ENCODE results near the gene HHIPL1.

HHIPL1 gene

GRCh38 chr14:99678198-99678597 lies 33.3 kb downstream of the HHIPL1 start:
- Histone ChIP-seq H3K4me1 (ENCODE audit: control insufficient read depth, insufficient read depth, low read length, poor library complexity, severe bottlenecking) (peaks cover 4% of the 10 kb centered on the region), H3K27ac (ENCODE audit: low read depth, low read length, severe bottlenecking) (no peak overlapping the region), H3K4me3 (ENCODE audit: extremely low read depth, insufficient read depth, low read length, poor library complexity, severe bottlenecking) (no peak overlapping the region), H3K9me3 (ENCODE audit: control insufficient read depth, low read length) (peaks cover 25% of the 10 kb centered on the region), H3K36me3 (ENCODE audit: control insufficient read depth, insufficient read depth, low read length) (no peaks in the 10 kb centered on the region)
- 94 to 100% methylated on average over 2 to 3 of the region's 6 CpGs for WGBS, 2 experiments (ENCODE audit: insufficient coverage in 2 of 2)

DNA sequence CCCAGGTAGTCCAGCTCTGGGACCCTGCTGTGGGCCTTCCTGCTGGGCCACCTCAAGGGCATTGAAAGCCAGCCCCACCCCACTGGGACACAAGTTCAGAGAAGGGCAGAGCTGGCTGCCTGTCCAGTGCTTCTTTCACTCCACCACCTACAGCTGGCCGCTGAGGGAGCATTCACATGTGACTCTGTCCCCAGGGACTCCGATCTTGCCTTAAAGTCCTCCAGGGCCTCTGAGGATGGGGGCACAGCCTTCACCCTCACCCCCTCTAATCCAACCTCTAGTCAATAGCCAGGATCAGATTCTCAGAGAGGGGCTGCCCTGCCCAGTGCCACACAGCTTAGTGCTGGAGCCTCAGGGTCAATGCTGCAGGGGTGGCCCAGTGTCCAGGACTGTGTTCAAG lies 34.2 kb downstream of the HHIPL1 start:
- H3K27ac ChIP-seq (ENCODE audit: low read depth, low read length, severe bottlenecking) = no peak overlapping the region
- WGBS, 2 experiments (ENCODE audit: insufficient coverage in 2 of 2) = 100% methylated on average over 1 to 2 of the region's 2 CpGs
- H3K4me1 ChIP-seq (ENCODE audit: control insufficient read depth, insufficient read depth, low read length, poor library complexity, severe bottlenecking) = peaks cover 4% of the 10 kb centered on the region
- no peaks in the 10 kb centered on the region for H3K36me3 ChIP-seq (ENCODE audit: control insufficient read depth, insufficient read depth, low read length)
- peaks cover 25% of the 10 kb centered on the region for H3K9me3 ChIP-seq (ENCODE audit: control insufficient read depth, low read length)
- H3K4me3 ChIP-seq (ENCODE audit: extremely low read depth, insufficient read depth, low read length, poor library complexity, severe bottlenecking) = no peak overlapping the region

GRCh38 chr14:99679543-99679942 lies 34.6 kb downstream of the HHIPL1 start:
- H3K27ac ChIP-seq (ENCODE audit: low read depth, low read length, severe bottlenecking) = no peak overlapping the region
- H3K4me1 ChIP-seq (ENCODE audit: control insufficient read depth, insufficient read depth, low read length, poor library complexity, severe bottlenecking) = peaks cover 4% of the 10 kb centered on the region
- peaks cover 25% of the 10 kb centered on the region for H3K9me3 ChIP-seq (ENCODE audit: control insufficient read depth, low read length)
- no peak overlapping the region for H3K4me3 ChIP-seq (ENCODE audit: extremely low read depth, insufficient read depth, low read length, poor library complexity, severe bottlenecking)
- no peaks in the 10 kb centered on the region for H3K36me3 ChIP-seq (ENCODE audit: control insufficient read depth, insufficient read depth, low read length)
- 90 to 95% methylated on average over 8 of the region's 8 CpGs for WGBS, 2 experiments (ENCODE audit: insufficient coverage in 2 of 2)

GRCh38 chr14:99679996-99680395 lies 35.1 kb downstream of the HHIPL1 start:
- Histone ChIP-seq H3K4me1 (ENCODE audit: control insufficient read depth, insufficient read depth, low read length, poor library complexity, severe bottlenecking) (peaks cover 4% of the 10 kb centered on the region), H3K4me3 (ENCODE audit: extremely low read depth, insufficient read depth, low read length, poor library complexity, severe bottlenecking) (no peak overlapping the region), H3K27ac (ENCODE audit: low read depth, low read length, severe bottlenecking) (no peak overlapping the region), H3K9me3 (ENCODE audit: control insufficient read depth, low read length) (peaks cover 25% of the 10 kb centered on the region), H3K36me3 (ENCODE audit: control insufficient read depth, insufficient read depth, low read length) (no peaks in the 10 kb centered on the region)
- WGBS, 2 experiments (ENCODE audit: insufficient coverage in 2 of 2) = 88 to 92% methylated on average over 2 to 3 of the region's 5 CpGs

DNA sequence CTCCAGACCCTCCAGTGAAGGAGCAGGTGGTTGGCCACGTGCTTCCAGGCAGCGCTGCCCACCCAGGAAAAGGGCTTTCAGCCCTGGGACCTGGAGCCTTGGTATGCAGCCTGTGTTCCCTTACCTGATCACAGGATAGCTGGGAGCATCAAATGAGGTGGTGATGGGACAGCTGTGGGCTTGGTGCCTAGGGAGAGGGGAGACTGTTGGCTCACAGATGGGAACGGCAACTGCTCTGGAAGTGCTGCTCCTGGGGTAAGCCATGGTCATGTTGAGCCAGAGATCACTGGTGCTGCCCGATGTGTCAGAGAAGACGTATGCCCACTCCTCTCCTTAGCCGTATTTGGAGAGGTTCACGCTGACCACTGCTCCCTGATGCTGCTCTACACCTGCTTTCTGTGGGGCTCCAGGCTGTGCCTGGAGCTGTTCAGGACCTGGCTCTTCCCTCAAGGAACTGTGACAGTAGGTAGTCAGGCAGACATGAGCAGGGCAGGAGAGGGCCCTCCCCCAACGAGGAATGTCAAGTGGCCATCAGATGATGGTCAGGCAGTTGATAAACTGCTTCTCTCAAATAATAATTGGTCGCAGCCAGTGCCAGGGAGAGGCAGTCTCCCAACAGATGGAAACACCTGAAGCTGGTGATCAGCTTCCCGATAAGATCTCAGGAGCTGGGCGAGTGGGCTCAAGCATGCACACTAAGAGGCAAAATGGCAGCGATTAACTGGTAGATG lies 36.3 kb downstream of the HHIPL1 start:
- H3K27ac ChIP-seq (ENCODE audit: low read depth, low read length, severe bottlenecking) = no peak overlapping the region
- no peak overlapping the region for H3K4me3 ChIP-seq (ENCODE audit: extremely low read depth, insufficient read depth, low read length, poor library complexity, severe bottlenecking)
- H3K4me1 ChIP-seq (ENCODE audit: control insufficient read depth, insufficient read depth, low read length, poor library complexity, severe bottlenecking) = peaks cover 4% of the 10 kb centered on the region
- no peaks in the 10 kb centered on the region for H3K36me3 ChIP-seq (ENCODE audit: control insufficient read depth, insufficient read depth, low read length)
- WGBS, 2 experiments (ENCODE audit: insufficient coverage in 2 of 2) = 91 to 93% methylated on average over 12 of the region's 12 CpGs
- peaks cover 25% of the 10 kb centered on the region for H3K9me3 ChIP-seq (ENCODE audit: control insufficient read depth, low read length)

DNA sequence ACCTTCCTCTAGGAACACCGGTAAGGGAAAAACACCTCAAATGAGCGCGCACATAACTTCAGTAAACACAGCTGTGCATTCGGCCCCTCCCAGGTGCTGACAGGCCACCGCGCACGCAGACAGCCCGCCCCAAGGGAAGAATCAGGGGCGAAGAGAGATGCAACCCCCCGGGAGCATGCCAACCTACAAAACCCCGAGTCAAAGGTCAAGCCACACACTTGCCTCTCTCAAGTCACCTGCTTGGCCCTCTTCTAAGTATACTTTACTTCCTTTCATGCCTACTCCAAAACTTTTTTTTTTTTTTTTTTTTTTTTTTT lies 36.9 kb downstream of the HHIPL1 start:
- 95 to 97% methylated on average over 5 to 11 of the region's 11 CpGs for WGBS, 2 experiments (ENCODE audit: insufficient coverage in 2 of 2)
- H3K27ac ChIP-seq (ENCODE audit: low read depth, low read length, severe bottlenecking) = no peak overlapping the region
- peaks cover 2% of the 10 kb centered on the region for H3K4me1 ChIP-seq (ENCODE audit: control insufficient read depth, insufficient read depth, low read length, poor library complexity, severe bottlenecking)
- H3K36me3 ChIP-seq (ENCODE audit: control insufficient read depth, insufficient read depth, low read length) = no peaks in the 10 kb centered on the region
- no peak overlapping the region for H3K4me3 ChIP-seq (ENCODE audit: extremely low read depth, insufficient read depth, low read length, poor library complexity, severe bottlenecking)
- H3K9me3 ChIP-seq (ENCODE audit: control insufficient read depth, low read length) = peaks cover 25% of the 10 kb centered on the region

DNA sequence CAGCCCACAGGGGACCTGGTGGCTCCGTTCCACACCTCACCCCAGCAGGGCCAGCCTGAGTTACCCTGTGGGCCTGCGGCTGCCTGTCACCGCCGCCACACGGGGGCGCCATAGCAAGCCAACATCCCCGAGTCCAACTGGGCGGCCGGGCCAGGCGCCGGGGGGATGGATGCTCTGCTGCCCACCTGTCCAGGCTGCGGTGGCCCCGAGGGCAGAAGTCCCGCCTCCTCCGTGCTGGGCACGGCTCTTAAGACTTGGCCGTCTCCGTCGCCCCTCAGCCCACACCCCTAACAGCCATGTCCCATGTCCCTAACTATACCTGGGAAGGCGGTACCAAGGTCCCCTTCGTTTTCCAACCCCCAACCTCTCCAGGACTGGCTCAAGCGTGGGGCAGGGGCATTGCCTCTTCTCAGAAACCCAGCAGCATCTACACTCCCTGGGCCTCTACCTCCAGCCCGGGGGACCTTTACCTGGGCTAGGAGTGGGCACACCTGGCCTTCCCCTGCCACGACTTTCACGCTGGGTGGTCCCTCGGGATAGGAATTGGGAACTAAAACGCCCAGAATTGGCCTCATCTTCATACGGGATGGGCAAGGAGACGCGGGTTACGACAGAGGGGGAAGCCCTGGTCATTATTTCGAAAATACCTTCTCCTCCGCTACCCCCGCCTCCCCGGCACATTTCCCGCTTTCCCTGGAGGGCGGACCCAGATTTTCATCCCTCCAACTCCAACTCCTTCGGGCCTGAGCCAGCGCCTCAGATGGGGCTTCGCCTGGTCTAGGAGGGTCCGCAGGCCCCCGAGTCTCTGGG lies 38.1 kb downstream of the HHIPL1 start:
- Histone ChIP-seq H3K36me3 (ENCODE audit: control insufficient read depth, insufficient read depth, low read length) (no peaks in the 10 kb centered on the region), H3K4me3 (ENCODE audit: extremely low read depth, insufficient read depth, low read length, poor library complexity, severe bottlenecking) (peak overlapping the region; percentile 65), H3K9me3 (ENCODE audit: control insufficient read depth, low read length) (peaks cover 12% of the 10 kb centered on the region), H3K27ac (ENCODE audit: low read depth, low read length, severe bottlenecking) (peak overlapping the region; percentile 47), H3K4me1 (ENCODE audit: control insufficient read depth, insufficient read depth, low read length, poor library complexity, severe bottlenecking) (no peaks in the 10 kb centered on the region)
- 3% methylated on average over 32 to 39 of the region's 42 CpGs for WGBS, 2 experiments (ENCODE audit: insufficient coverage in 2 of 2)

GRCh38 chr14:99683619-99684409 lies 38.9 kb downstream of the HHIPL1 start, which contains the start of gene CYP46A1:
Gene CYP46A1, plus strand, starts transcription at chr14:99684298. Its CDS starts 120 bp downstream, at chr14:99684418.
- peak within 1 kb of the TSS; percentile 47 for H3K27ac ChIP-seq (ENCODE audit: low read depth, low read length, severe bottlenecking)
- H3K9me3 ChIP-seq (ENCODE audit: control insufficient read depth, low read length) = peaks cover 5% of the 10 kb centered on the region
- no peaks in the 10 kb centered on the region for H3K36me3 ChIP-seq (ENCODE audit: control insufficient read depth, insufficient read depth, low read length)
- WGBS, 2 experiments (ENCODE audit: insufficient coverage in 2 of 2) = 0 to 1% methylated on average over 66 to 70 of the region's 83 CpGs
- peak within 1 kb of the TSS; percentile 65 for H3K4me3 ChIP-seq (ENCODE audit: extremely low read depth, insufficient read depth, low read length, poor library complexity, severe bottlenecking)
- H3K4me1 ChIP-seq (ENCODE audit: control insufficient read depth, insufficient read depth, low read length, poor library complexity, severe bottlenecking) = no peaks in the 10 kb centered on the region

GRCh38 chr14:99684410-99684934 lies 39.5 kb downstream of the HHIPL1 start:
- peaks cover 5% of the 10 kb centered on the region for H3K9me3 ChIP-seq (ENCODE audit: control insufficient read depth, low read length)
- WGBS, 2 experiments (ENCODE audit: insufficient coverage in 2 of 2) = 6 to 8% methylated on average over 27 to 42 of the region's 45 CpGs
- peak overlapping the region; percentile 29 for H3K27ac ChIP-seq (ENCODE audit: low read depth, low read length, severe bottlenecking)
- no peaks in the 10 kb centered on the region for H3K36me3 ChIP-seq (ENCODE audit: control insufficient read depth, insufficient read depth, low read length)
- H3K4me3 ChIP-seq (ENCODE audit: extremely low read depth, insufficient read depth, low read length, poor library complexity, severe bottlenecking) = peak overlapping the region; percentile 56
- H3K4me1 ChIP-seq (ENCODE audit: control insufficient read depth, insufficient read depth, low read length, poor library complexity, severe bottlenecking) = no peaks in the 10 kb centered on the region

DNA sequence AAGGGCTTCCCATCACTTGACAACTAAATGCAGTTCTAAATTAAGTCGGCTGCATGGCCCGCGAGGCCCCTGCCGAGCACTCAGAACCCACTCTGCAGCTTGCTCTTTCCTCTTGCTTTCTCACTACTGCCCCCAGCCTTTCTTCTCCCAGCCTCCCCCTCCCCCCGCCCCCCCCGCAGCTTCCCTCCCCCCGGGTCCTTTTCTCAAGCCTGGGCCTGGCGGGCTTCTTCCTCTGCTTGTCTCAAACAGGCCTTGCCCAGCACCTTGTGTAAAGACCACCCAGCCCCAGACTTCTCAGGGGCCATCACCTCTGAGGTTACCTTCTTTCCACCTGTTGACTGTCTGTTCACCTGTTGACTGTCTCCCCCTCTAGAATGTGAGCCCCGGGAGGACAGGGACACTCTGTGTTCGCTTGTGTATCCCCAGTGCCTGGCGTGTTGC lies 40.2 kb downstream of the HHIPL1 start:
- Histone ChIP-seq H3K27ac (ENCODE audit: low read depth, low read length, severe bottlenecking) (no peak overlapping the region), H3K9me3 (ENCODE audit: control insufficient read depth, low read length) (no peaks in the 10 kb centered on the region), H3K4me3 (ENCODE audit: extremely low read depth, insufficient read depth, low read length, poor library complexity, severe bottlenecking) (no peak overlapping the region), H3K36me3 (ENCODE audit: control insufficient read depth, insufficient read depth, low read length) (no peaks in the 10 kb centered on the region), H3K4me1 (ENCODE audit: control insufficient read depth, insufficient read depth, low read length, poor library complexity, severe bottlenecking) (no peaks in the 10 kb centered on the region)
- 56 to 60% methylated on average over 1 to 2 of the region's 11 CpGs for WGBS, 2 experiments (ENCODE audit: insufficient coverage in 2 of 2)

Data from mesodermal cell (in vitro differentiated cells).